Left lung (tissue), 10 donors: Measurements from ENCODE around the gene CCDC9B. TPM values are rescaled to one million over a fixed set of nuclear protein-coding genes. Genes with fewer than 3 reads are reported as not detected.

Experiments used
- ATAC-seq: fragments of 200-7000 bp; cut with Tn5 transposase; one replicate; pipeline ENCODE4 v1.9.1; 2020; ENCODE audit warnings: moderate library complexity
- DNase-seq, 4 donors: peaks; one replicate each; pipeline ENCODE4 v3.0.0-alpha.2; 2013 to 2020
- H3K27ac ChIP-seq, 2 donors: fragments of 200-600 bp; sonication (generic) in 1 of 2; one replicate each; pipeline versions ENCODE4 v1.5.0 to v1.8.0; 2020 to 2021
- H3K27me3 ChIP-seq, 2 donors: fragments of 200-600 bp; sonication (generic) in 1 of 2; one replicate each; pipeline versions ENCODE4 v1.5.0 to v1.8.0; 2020 to 2021
- H3K36me3 ChIP-seq, 2 donors: fragments of 200-600 bp; sonication (generic) in 1 of 2; one replicate each; pipeline versions ENCODE4 v1.5.0 to v1.8.0; 2020 to 2021
- H3K4me1 ChIP-seq, 2 donors: fragments of 200-600 bp; one replicate each; pipeline ENCODE4 v1.8.0; 2021
- H3K4me3 ChIP-seq, 2 donors: fragments of 200-600 bp; sonication (generic) in 1 of 2; one replicate each; pipeline versions ENCODE4 v1.5.0 to v1.8.0; 2020 to 2021; ENCODE audit warnings: mild to moderate bottlenecking in 1 of 2
- H3K9me3 ChIP-seq, 2 donors: fragments of 200-600 bp; sonication (generic) in 1 of 2; one replicate each; pipeline versions ENCODE4 v1.5.0 to v1.8.0; 2020 to 2021
- CTCF ChIP-seq, 2 donors: fragments of 200-600 bp; sonication (generic) in 1 of 2; IDR thresholded peaks; one replicate each; pipeline versions ENCODE4 v1.5.0 to v1.8.0; 2021; ENCODE audit warnings: antibody characterized with exemption in 2 of 2
- intact Hi-C, 2 donors: fragments of 100-400 bp; cut with DNase I; formaldehyde crosslinking; loops; one replicate each; pipeline versions ENCODE4 v1.11.2 to v1.14.2; 2022
- polyA plus RNA-seq, 6 donors: library from polyadenylated mRNA; unstranded; fragments of 120-200 nt; gene quantifications; one replicate each; pipeline ENCODE4 v1.2.1, GENCODE V29; 2013; ENCODE audit not compliant: insufficient read length in 6 of 6
- total RNA-seq, 2 donors: library from RNA; stranded (reverse); fragmentation: NEBNext Ultra II Directional; extraction: Animal tissue kit (Norgen Biotek cat#: 25700); gene quantifications; one replicate each; pipeline ENCODE4 v1.2.1, GENCODE V29; 2021
- donor health status: DM: no; HTN: yes; CAD: no.
- donor health status: DM: no; HTN: no; CAD: no.

CCDC9B gene
- total and polyA plus RNA-seq, 8 donors, result 4.5 to 65.4 (median 9.1) TPM

GRCh38 chr15:40300367-40300766, 40.4 kb downstream of the CCDC9B start:
- Histone ChIP-seq H3K27ac (no peak overlapping the region), H3K4me3 (no peak overlapping the region), H3K36me3 (peaks cover 0 to 73% of the 10 kb centered on the region in 2 donors), H3K9me3 (no peaks in the 10 kb centered on the region), H3K27me3 (no peaks in the 10 kb centered on the region), H3K4me1 (peaks cover 0 to 22% of the 10 kb centered on the region in 2 donors)
- intact Hi-C loops, result no loop called here
- DNase-seq (no peak), ATAC-seq (no peak)
- no peak for TF ChIP-seq CTCF (IDR thresholded peaks at IDR 0.05)

GRCh38 chr15:40298216-40298935, 42.4 kb downstream of the CCDC9B start:
- no peaks in the 10 kb centered on the region for H3K9me3 ChIP-seq
- ATAC-seq (no peak), DNase-seq (no peak)
- no peaks in the 10 kb centered on the region for H3K27me3 ChIP-seq
- H3K27ac ChIP-seq, result no peak overlapping the region
- peaks cover 0 to 89% of the 10 kb centered on the region in 2 donors for H3K36me3 ChIP-seq
- peaks cover 0 to 14% of the 10 kb centered on the region in 2 donors for H3K4me1 ChIP-seq
- TF ChIP-seq CTCF (IDR thresholded peaks at IDR 0.05), result no peak
- no peak overlapping the region for H3K4me3 ChIP-seq
- intact Hi-C loops, result no loop called here

GRCh38 chr15:40297356-40297755, 43.4 kb downstream of the CCDC9B start:
- no peak overlapping the region for H3K4me3 ChIP-seq
- H3K4me1 ChIP-seq, result peaks cover 0 to 14% of the 10 kb centered on the region in 2 donors
- DNase-seq (no peak), ATAC-seq (no peak)
- intact Hi-C loops, result no loop called here
- H3K27ac ChIP-seq, result no peak overlapping the region
- H3K9me3 ChIP-seq, result no peaks in the 10 kb centered on the region
- peaks cover 0 to under 1% of the 10 kb centered on the region in 2 donors for H3K27me3 ChIP-seq
- TF ChIP-seq CTCF (IDR thresholded peaks at IDR 0.05), result no peak
- peaks cover 0 to 89% of the 10 kb centered on the region in 2 donors for H3K36me3 ChIP-seq

GRCh38 chr15:40296561-40297230, 44.0 kb downstream of the CCDC9B start:
- no peak overlapping the region for H3K27ac ChIP-seq
- no peak for TF ChIP-seq CTCF (IDR thresholded peaks at IDR 0.05)
- H3K4me1 ChIP-seq, result peaks cover 0 to 9% of the 10 kb centered on the region in 2 donors
- H3K4me3 ChIP-seq, result no peak overlapping the region
- intact Hi-C loops, result no loop called here
- no peaks in the 10 kb centered on the region for H3K9me3 ChIP-seq
- H3K27me3 ChIP-seq, result peaks cover 0 to 7% of the 10 kb centered on the region in 2 donors
- ATAC-seq, result no peak
- H3K36me3 ChIP-seq, result peaks cover 0 to 89% of the 10 kb centered on the region in 2 donors
- no peak for DNase-seq

- Histone ChIP-seq H3K4me3 (no peak overlapping the region), H3K4me1 (peaks cover 0 to 4% of the 10 kb centered on the region in 2 donors), H3K27ac (no peak overlapping the region), H3K36me3 (peaks cover 0 to 89% of the 10 kb centered on the region in 2 donors), H3K9me3 (no peaks in the 10 kb centered on the region), H3K27me3 (peaks cover 0 to 14% of the 10 kb centered on the region in 2 donors)
- intact Hi-C loops, result no loop called here
- ATAC-seq (no peak), DNase-seq (no peak)
- no peak for TF ChIP-seq CTCF (IDR thresholded peaks at IDR 0.05)
Observed at GRCh38 chr15:40295877-40296560, 44.7 kb downstream of the CCDC9B start.
